H9 (cell line): ENCODE results near the gene WSCD2. TPM values are rescaled to one million over a fixed set of nuclear protein-coding genes. Genes with fewer than 3 reads are reported as not detected.
A peak's percentile ranks its signal among the peaks of the same experiment; 100 is the strongest.

Experiments
- DNase-seq: peaks from one replicate; pipeline ENCODE4 v3.0.0-alpha.2; 2017
- H2AFZ ChIP-seq: one replicate; pipeline ENCODE4 v1.6.1; 2013; ENCODE audit warnings: mild to moderate bottlenecking, low read length, control low read depth, moderate library complexity
- H2AK5ac ChIP-seq: 2 replicates; pipeline ENCODE4 v1.6.1; 2013; ENCODE audit warnings: low read length, control low read depth, mixed read lengths; ENCODE audit not compliant: insufficient read length
- H2BK120ac ChIP-seq: one replicate; pipeline ENCODE4 v1.6.1; 2013; ENCODE audit warnings: low read depth, mild to moderate bottlenecking, low read length, control low read depth, inconsistent platforms; ENCODE audit not compliant: poor library complexity, severe bottlenecking
- H2BK12ac ChIP-seq: 2 replicates; pipeline ENCODE4 v1.6.1; 2013; ENCODE audit warnings: low read length, control low read depth, mixed read lengths, low read depth; ENCODE audit not compliant: insufficient read length
- H2BK15ac ChIP-seq: 2 replicates; pipeline ENCODE4 v1.6.1; 2013; ENCODE audit warnings: low read depth, low read length, control low read depth
- H2BK20ac ChIP-seq: one replicate; pipeline ENCODE4 v1.6.1; 2013; ENCODE audit warnings: low read depth, mild to moderate bottlenecking, low read length, control low read depth, inconsistent platforms; ENCODE audit not compliant: poor library complexity, severe bottlenecking
- H2BK5ac ChIP-seq: 2 replicates; pipeline ENCODE4 v1.6.1; 2013; ENCODE audit warnings: low read length, control low read depth, mixed read lengths; ENCODE audit not compliant: insufficient read length
- H3K14ac ChIP-seq: 2 replicates; pipeline ENCODE4 v1.6.1; 2013; ENCODE audit warnings: low read length, control low read depth; ENCODE audit not compliant: insufficient read depth
- H3K18ac ChIP-seq: 2 replicates; pipeline ENCODE4 v1.6.1; 2013; ENCODE audit warnings: low read depth, mild to moderate bottlenecking, mixed read lengths, low read length, control low read depth; ENCODE audit not compliant: insufficient read length
- H3K23ac ChIP-seq: 2 replicates; pipeline ENCODE4 v1.6.1; 2013; ENCODE audit warnings: low read length, control low read depth, mixed read lengths, low read depth; ENCODE audit not compliant: insufficient read length
- H3K23me2 ChIP-seq: 2 replicates; pipeline ENCODE4 v1.6.1; 2013; ENCODE audit warnings: low read depth, mild to moderate bottlenecking, mixed read lengths, low read length, control low read depth; ENCODE audit not compliant: insufficient read length, poor library complexity, severe bottlenecking
- H3K27ac ChIP-seq: 2 replicates; pipeline ENCODE4 v1.5.1; 2013; ENCODE audit warnings: low read length, control low read depth, mixed read lengths, low read depth; ENCODE audit not compliant: insufficient read length
- H3K27me3 ChIP-seq: 2 replicates; pipeline ENCODE4 v1.6.1; 2013; ENCODE audit warnings: low read length, control low read depth, inconsistent platforms; ENCODE audit not compliant: insufficient read depth
- H3K4ac ChIP-seq: 2 replicates; pipeline ENCODE4 v1.6.1; 2013; ENCODE audit warnings: low read depth, mild to moderate bottlenecking, control low read depth, inconsistent platforms, low read length, moderate library complexity
- H3K4me1 ChIP-seq: 2 replicates; pipeline ENCODE4 v1.6.1; 2013; ENCODE audit warnings: low read length, control low read depth, inconsistent platforms; ENCODE audit not compliant: insufficient read depth
- H3K4me2 ChIP-seq: 2 replicates; pipeline ENCODE4 v1.6.1; 2013; ENCODE audit warnings: low read length, control low read depth, mixed read lengths; ENCODE audit not compliant: insufficient read length, insufficient read depth
- H3K56ac ChIP-seq: 2 replicates; pipeline ENCODE4 v1.6.1; 2013; ENCODE audit warnings: low read depth, mild to moderate bottlenecking, mixed read lengths, low read length, control low read depth; ENCODE audit not compliant: insufficient read length
- H3K79me1 ChIP-seq: 2 replicates; pipeline ENCODE4 v1.6.1; 2013; ENCODE audit warnings: low read depth, mild to moderate bottlenecking, moderate library complexity, low read length, control low read depth, inconsistent platforms; ENCODE audit not compliant: insufficient read depth, poor library complexity, severe bottlenecking
- H3K79me2 ChIP-seq: 2 replicates; pipeline ENCODE4 v1.6.1; 2013; ENCODE audit warnings: low read length, control low read depth, inconsistent platforms; ENCODE audit not compliant: insufficient read depth
- H3K9ac ChIP-seq: 2 replicates; pipeline ENCODE4 v1.6.1; 2013; ENCODE audit warnings: low read length, control low read depth, mixed read lengths; ENCODE audit not compliant: insufficient read length; ENCODE audit errors: extremely low read depth
- H3K9me3 ChIP-seq: one replicate; pipeline ENCODE4 v1.6.1; 2013; ENCODE audit warnings: low read depth, low read length, inconsistent platforms; ENCODE audit not compliant: control insufficient read depth
- H3T11ph ChIP-seq: one replicate; pipeline ENCODE4 v1.6.1; 2013; ENCODE audit warnings: mild to moderate bottlenecking, low read length, control low read depth, inconsistent platforms
- H4K20me1 ChIP-seq: one replicate; pipeline ENCODE4 v1.6.1; 2013; ENCODE audit not compliant: control insufficient read depth, insufficient read length, insufficient read depth
- H4K5ac ChIP-seq: 2 replicates; pipeline ENCODE4 v1.6.1; 2013; ENCODE audit warnings: low read depth, mild to moderate bottlenecking, mixed read lengths, low read length, control low read depth; ENCODE audit not compliant: insufficient read length
- H4K8ac ChIP-seq: replicated peaks from 2 replicates; pipeline ENCODE4 v1.6.1; 2013; ENCODE audit warnings: low read length, control low read depth, mixed read lengths, low read depth; ENCODE audit not compliant: insufficient read length
- H4K91ac ChIP-seq: 2 replicates; pipeline ENCODE4 v1.6.1; 2013; ENCODE audit warnings: low read depth, mild to moderate bottlenecking, moderate library complexity, mixed read lengths, low read length, control low read depth; ENCODE audit not compliant: insufficient read length
- H3K27ac Mint-ChIP-seq, 3 experiments: 2 replicates in 2 of 3; 3 replicates in 1 of 3; pipeline ENCODE4 v1.8.0; 2020 to 2021; ENCODE audit warnings: mixed read lengths in 3 of 3, mild to moderate bottlenecking in 1 of 3, moderate library complexity in 1 of 3
- H3K27me3 Mint-ChIP-seq: 2 replicates; pipeline ENCODE4 v1.8.0; 2021; ENCODE audit warnings: low read depth, mild to moderate bottlenecking, moderate library complexity, mixed read lengths
- H3K36me3 Mint-ChIP-seq, 3 experiments: 2 replicates in 2 of 3; 3 replicates in 1 of 3; pipeline ENCODE4 v1.8.0; 2020 to 2021; ENCODE audit warnings: low read depth in 3 of 3, mixed read lengths in 3 of 3; ENCODE audit not compliant: insufficient read depth in 1 of 3
- H3K4me1 Mint-ChIP-seq, 2 experiments: 2 replicates each; pipeline ENCODE4 v1.8.0; 2020; ENCODE audit warnings: mixed read lengths in 2 of 2
- H3K4me3 Mint-ChIP-seq, 2 experiments: 2 replicates in 1 of 2; 3 replicates in 1 of 2; pipeline ENCODE4 v1.8.0; 2020 to 2021; ENCODE audit warnings: mild to moderate bottlenecking in 2 of 2, mixed read lengths in 2 of 2, moderate library complexity in 1 of 2
- H3K9me3 Mint-ChIP-seq, 2 experiments: 2 replicates in 1 of 2; 3 replicates in 1 of 2; pipeline ENCODE4 v1.8.0; 2020; ENCODE audit warnings: mild to moderate bottlenecking in 2 of 2, mixed read lengths in 2 of 2, moderate library complexity in 1 of 2
- CTCF ChIP-seq: fragments of 200-600 bp; sonication (generic); conservative IDR thresholded peaks from 3 replicates; pipeline ENCODE4 v1.8.0; 2021; ENCODE audit warnings: antibody characterized with exemption, mild to moderate bottlenecking
- WGBS: extraction: QIAGEN DNeasy Blood & Tissue Kit; methylation state at CpG from one replicate; pipeline ENCODE4 v1.1.7; 2013; ENCODE audit warnings: missing lambda C conversion rate, low lambda C conversion rate, mixed read lengths; ENCODE audit not compliant: insufficient read length; ENCODE audit errors: extremely low coverage; 5-methylcytosine and 5-hydroxymethylcytosine counted together
- total RNA-seq: library from RNA; stranded (reverse); gene quantifications from 2 replicates; pipeline ENCODE4 v1.2.1, GENCODE V29; 2021

Gene WSCD2
- total RNA-seq, 1 experiment from 2014 or later = 0.92 TPM

DNA sequence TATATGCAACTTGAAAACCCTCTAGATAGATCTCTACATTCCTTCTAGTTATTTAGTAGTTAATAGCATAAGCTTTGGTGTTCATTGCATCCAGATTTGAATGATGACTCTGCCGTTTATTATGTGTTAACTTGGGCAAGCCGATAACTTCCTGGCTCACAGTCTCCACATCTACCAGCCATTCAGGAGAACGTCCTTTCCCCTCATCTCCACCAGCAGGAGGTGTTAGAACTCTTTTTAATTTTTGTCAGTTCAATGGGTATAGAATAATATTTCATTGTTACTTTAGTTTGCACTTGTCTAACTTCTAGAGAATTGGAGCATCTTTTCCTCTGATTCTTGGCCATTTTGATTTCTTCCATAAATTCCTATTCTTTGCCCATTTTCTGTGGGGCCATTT is 30.0 kb upstream of the WSCD2 start:
- Mint-ChIP-seq H3K27me3 (peaks cover 13% of the 10 kb centered on the region), H3K36me3 (no peaks in the 10 kb centered on the region), H3K27ac (no peak overlapping the region), H3K4me1 (peaks cover 10 to 16% of the 10 kb centered on the region in 2 experiments), H3K4me3 (no peak overlapping the region), H3K9me3 (no peaks in the 10 kb centered on the region)
- H3K27me3 ChIP-seq = no peaks in the 10 kb centered on the region
- H3K79me2 ChIP-seq = no peaks in the 10 kb centered on the region
- H2BK12ac ChIP-seq = no peak overlapping the region
- H3K9me3 ChIP-seq = no peaks in the 10 kb centered on the region
- H3T11ph ChIP-seq = no peak overlapping the region
- H4K5ac ChIP-seq = no peak overlapping the region
- no peak overlapping the region for H3K4me2 ChIP-seq
- no peak overlapping the region for H3K27ac ChIP-seq
- H3K56ac ChIP-seq = no peak overlapping the region
- DNase-seq = no peak
- H2BK5ac ChIP-seq = no peak overlapping the region
- no peak overlapping the region for H2AK5ac ChIP-seq
- no peaks in the 10 kb centered on the region for H3K23me2 ChIP-seq
- no peak overlapping the region for H2BK15ac ChIP-seq
- H3K14ac ChIP-seq = no peak overlapping the region
- H3K9ac ChIP-seq = no peak overlapping the region
- H4K8ac ChIP-seq = no peak overlapping the region
- H4K91ac ChIP-seq = no peak overlapping the region
- peak; percentile 51 for TF ChIP-seq CTCF
- H2AFZ ChIP-seq = no peak overlapping the region
- no CpG with 5 or more reads among the region's 3 CpGs for WGBS
- H3K4ac ChIP-seq = no peak overlapping the region
- H4K20me1 ChIP-seq = no peaks in the 10 kb centered on the region
- H3K23ac ChIP-seq = no peak overlapping the region
- no peak overlapping the region for H2BK120ac ChIP-seq
- H3K79me1 ChIP-seq = no peaks in the 10 kb centered on the region
- no peak overlapping the region for H2BK20ac ChIP-seq
- H3K4me1 ChIP-seq = no peaks in the 10 kb centered on the region
- no peak overlapping the region for H3K18ac ChIP-seq
